Stomach (tissue), 4 donors: ENCODE results near the gene CARD14.
"Not testable (repeated sequence)": the region's sequence is repeated elsewhere in the genome, so short reads cannot be mapped to it uniquely, and the experiment has no call there.

ENCODE experiments used
- CTCF ChIP-seq, 7 experiments: fragments of 450-650 bp in 4 of 7; fragments of 200-600 bp in 3 of 7; sonication (generic) in 3 of 7; IDR thresholded peaks; one replicate each; pipeline ENCODE4 v1.5.1; 2016 to 2019; ENCODE audit warnings: antibody characterized with exemption in 7 of 7, control low read depth in 2 of 7, mild to moderate bottlenecking in 1 of 7
- POLR2AphosphoS5 ChIP-seq, 3 donors: sonication (generic); formaldehyde crosslinking; IDR thresholded peaks; one replicate each; pipeline ENCODE4 v1.6.1; 2016; ENCODE audit warnings: antibody characterized with exemption in 3 of 3

- TF ChIP-seq POLR2AphosphoS5, CTCF (IDR thresholded peaks at IDR 0.05): not testable (repeated sequence)
These were observed 88.5 kb downstream of the CARD14 start for GRCh38 chr17:80258296-80258695.
